BE2C (cell line): ENCODE results near the gene LIX1L.
A peak's percentile ranks its signal among the peaks of the same experiment; 100 is the strongest.

Experiments used
- DNase-seq: peaks from one replicate; pipeline ENCODE4 v3.0.0-alpha.2; 2020
- H3K27me3 ChIP-seq: fragments of 250-450 bp; sonication (Bioruptor Pico); 2 replicates; pipeline ENCODE4 v1.5.1; 2020; ENCODE audit warnings: mild to moderate bottlenecking
- H3K36me3 ChIP-seq: fragments of 250-450 bp; sonication (Bioruptor Pico); 2 replicates; pipeline ENCODE4 v1.5.1; 2020; ENCODE audit warnings: mild to moderate bottlenecking
- H3K4me1 ChIP-seq: fragments of 250-450 bp; sonication (Bioruptor Pico); 2 replicates; pipeline ENCODE4 v1.5.1; 2020
- H3K4me3 ChIP-seq: 2 replicates; pipeline ENCODE4 v1.5.1; 2011; ENCODE audit warnings: low read depth, low read length
- H3K9me3 ChIP-seq: fragments of 250-450 bp; sonication (Bioruptor Pico); 2 replicates; pipeline ENCODE4 v1.5.1; 2020
- CTCF ChIP-seq: IDR thresholded peaks from 2 replicates; pipeline ENCODE4 v1.5.1; 2012; ENCODE audit warnings: mild to moderate bottlenecking, low read depth, low read length

LIX1L gene

DNA sequence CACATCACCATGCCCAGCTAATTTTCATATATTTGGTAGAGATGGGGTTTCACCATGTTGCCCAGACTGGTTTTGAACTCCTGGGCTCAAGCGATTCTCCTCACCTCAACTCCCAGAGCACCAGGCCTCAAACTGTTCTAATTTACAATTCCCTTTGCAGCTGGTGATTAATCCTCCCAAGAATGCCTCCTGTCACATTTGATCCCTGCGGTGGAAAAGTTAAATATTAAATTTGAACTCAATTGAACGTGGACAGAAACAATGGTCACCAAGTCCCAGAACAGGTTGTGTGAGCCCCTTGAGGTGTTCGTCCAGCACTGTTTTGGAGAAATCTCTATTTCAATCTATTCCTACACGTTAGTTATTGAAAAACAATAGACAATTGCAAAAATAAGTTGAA lies 70.2 kb downstream of the LIX1L start:
- H3K4me1 ChIP-seq: peaks cover 6% of the 10 kb centered on the region; the same call in 1 of the 2 replicates
- TF ChIP-seq CTCF: no peak
- no peak overlapping the region for H3K4me3 ChIP-seq
- H3K27me3 ChIP-seq: peaks cover 9% of the 10 kb centered on the region; the same call in 1 of the 2 replicates
- no peaks in the 10 kb centered on the region for H3K36me3 ChIP-seq
- DNase-seq: no peak
- no peaks in the 10 kb centered on the region for H3K9me3 ChIP-seq

- Histone ChIP-seq H3K9me3 (no peaks in the 10 kb centered on the region), H3K27me3 (peaks cover 9% of the 10 kb centered on the region; the same call in 1 of the 2 replicates), H3K36me3 (no peaks in the 10 kb centered on the region), H3K4me1 (no peaks in the 10 kb centered on the region), H3K4me3 (no peak overlapping the region)
- no peak for TF ChIP-seq CTCF
- no peak for DNase-seq
Measured at GRCh38 chr1:145886816-145887215, 71.0 kb downstream of the LIX1L start.

- peaks cover 9% of the 10 kb centered on the region; the same call in 1 of the 2 replicates for H3K27me3 ChIP-seq
- H3K4me1 ChIP-seq: no peaks in the 10 kb centered on the region
- DNase-seq: no peak
- peak overlapping the region; percentile 75 for H3K4me3 ChIP-seq
- TF ChIP-seq CTCF: no peak
- H3K9me3 ChIP-seq: no peaks in the 10 kb centered on the region
- no peaks in the 10 kb centered on the region for H3K36me3 ChIP-seq
Measured at GRCh38 chr1:145886390-145886789, 71.4 kb downstream of the LIX1L start.

DNA sequence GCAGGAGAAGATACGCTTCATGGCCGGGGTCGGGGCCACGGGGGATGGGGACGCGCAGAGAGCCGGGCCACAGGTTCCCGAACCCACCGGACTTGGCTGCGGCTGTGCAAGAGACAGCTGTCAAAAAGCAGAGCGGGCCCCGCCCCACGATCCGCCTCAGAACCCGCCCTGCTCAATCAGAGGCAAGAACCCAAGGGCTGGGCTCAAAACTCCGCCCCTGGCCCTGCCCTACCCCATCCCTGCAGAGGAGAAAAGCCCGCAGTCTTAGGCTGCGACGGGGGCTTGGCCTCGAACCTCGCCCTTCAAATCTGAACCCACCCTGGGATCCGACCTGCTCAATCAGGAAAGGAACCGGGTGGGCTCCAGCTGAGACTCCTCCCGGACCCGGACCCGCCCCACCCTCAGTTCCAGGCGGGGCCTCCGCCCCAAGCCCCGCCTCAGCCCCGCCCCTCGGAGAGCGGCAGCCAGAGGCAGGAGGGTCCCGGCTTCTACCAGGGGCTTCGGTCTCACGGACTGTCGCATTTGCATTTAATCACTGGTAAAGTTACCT lies 72.0 kb downstream of the LIX1L start, which contains the start of gene ANKRD35:
TSS of gene ANKRD35 (minus strand) at position 129 of the 550 bp plus-strand sequence. CDS start at position 21, 108 bp downstream.
- Histone ChIP-seq H3K27me3 (peaks cover 9% of the 10 kb centered on the region; the same call in 1 of the 2 replicates), H3K4me3 (peak within 1 kb of the TSS; percentile 75), H3K36me3 (no peaks in the 10 kb centered on the region), H3K4me1 (no peaks in the 10 kb centered on the region), H3K9me3 (no peaks in the 10 kb centered on the region)
- no peak for TF ChIP-seq CTCF
- peak; percentile 90 for DNase-seq

DNA sequence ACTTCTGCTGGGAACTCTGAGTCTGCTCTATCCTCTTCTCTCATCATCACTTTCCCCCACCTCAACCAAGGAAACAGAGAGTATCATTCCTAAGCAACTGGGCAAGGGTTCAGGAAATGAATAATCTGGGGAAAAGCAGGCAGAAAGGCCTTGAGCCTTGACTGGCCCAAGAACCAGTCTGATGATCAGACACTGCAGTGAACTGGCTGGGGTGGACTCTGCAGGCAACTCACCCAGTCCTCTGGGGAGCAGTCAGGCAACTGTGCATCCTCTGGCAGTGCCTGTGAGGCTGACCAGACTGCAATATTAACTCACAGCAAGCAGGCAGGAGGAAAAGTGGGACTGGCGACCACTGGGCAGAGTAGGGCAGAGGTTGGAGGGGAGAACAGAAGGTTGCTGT lies 73.1 kb downstream of the LIX1L start:
- no peak for DNase-seq
- Histone ChIP-seq H3K36me3 (no peaks in the 10 kb centered on the region), H3K4me3 (no peak overlapping the region), H3K9me3 (no peaks in the 10 kb centered on the region), H3K27me3 (peaks cover 9% of the 10 kb centered on the region; the same call in 1 of the 2 replicates), H3K4me1 (no peaks in the 10 kb centered on the region)
- no peak for TF ChIP-seq CTCF
